GM21529 (cell line): ENCODE data around the gene KIF13A.
"Not testable (repeated sequence)": the region's sequence is repeated elsewhere in the genome, so short reads cannot be mapped to it uniquely, and the experiment has no call there.

Source experiments
- ATAC-seq: cut with Tn5 transposase; IDR thresholded peaks from one replicate; pipeline ENCODE4 v1.9.1; 2021; ENCODE audit not compliant: unreplicated experiment

Gene KIF13A

GRCh38 chr6:17812311-17812710 lies 175.1 kb downstream of the KIF13A start:
- ATAC-seq, result no peak

- no peak for ATAC-seq
Observed at GRCh38 chr6:17808609-17809008, 178.8 kb downstream of the KIF13A start.

GRCh38 chr6:17807431-17807830 lies 180.0 kb downstream of the KIF13A start:
- ATAC-seq, result not testable (repeated sequence)

GRCh38 chr6:17803409-17803808 lies 184.0 kb downstream of the KIF13A start:
- ATAC-seq, result no peak

- ATAC-seq, result no peak
Observed at GRCh38 chr6:17798477-17799154, 188.8 kb downstream of the KIF13A start.

GRCh38 chr6:17790489-17790888 lies 196.9 kb downstream of the KIF13A start:
- ATAC-seq, result no peak

GRCh38 chr6:17785094-17785787 lies 202.2 kb downstream of the KIF13A start:
- ATAC-seq, result no peak

- no peak for ATAC-seq
Observed at GRCh38 chr6:17780061-17780460, 207.4 kb downstream of the KIF13A start.

- no peak for ATAC-seq
Observed at GRCh38 chr6:17771609-17772008, 215.8 kb downstream of the KIF13A start.

- no peak for ATAC-seq
Observed at GRCh38 chr6:17768881-17769280, 218.6 kb downstream of the KIF13A start.

GRCh38 chr6:17768388-17768787 lies 219.0 kb downstream of the KIF13A start:
- ATAC-seq, result no peak

GRCh38 chr6:17762651-17763050 lies 224.8 kb downstream of the KIF13A start:
- ATAC-seq, result no peak

- no peak for ATAC-seq
Observed at GRCh38 chr6:17758119-17758518, 229.3 kb downstream of the KIF13A start.

GRCh38 chr6:17754254-17754653 lies 233.2 kb downstream of the KIF13A start:
- no peak for ATAC-seq

GRCh38 chr6:17745324-17745723 lies 242.1 kb downstream of the KIF13A start:
- not testable (repeated sequence) for ATAC-seq

- not testable (repeated sequence) for ATAC-seq
Observed at GRCh38 chr6:17744757-17745308, 242.6 kb downstream of the KIF13A start.

- no peak for ATAC-seq
Observed at GRCh38 chr6:17744019-17744756, 243.2 kb downstream of the KIF13A start.

GRCh38 chr6:17741507-17741906 lies 245.9 kb downstream of the KIF13A start:
- ATAC-seq, result no peak

GRCh38 chr6:17740559-17741220 lies 246.7 kb downstream of the KIF13A start:
- ATAC-seq, result no peak

GRCh38 chr6:17737704-17738252 lies 249.7 kb downstream of the KIF13A start:
- no peak for ATAC-seq

GRCh38 chr6:17735311-17735710 lies 252.1 kb downstream of the KIF13A start:
- ATAC-seq, result not testable (repeated sequence)
